ENCODE measurements around the gene SMAD6. TPM values are rescaled to one million over a fixed set of nuclear protein-coding genes. Genes with fewer than 3 reads are reported as not detected.

Gene SMAD6
- total and polyA plus RNA-seq, 9 donors = 3.8 to 20.3 (median 13.9) TPM

DNA sequence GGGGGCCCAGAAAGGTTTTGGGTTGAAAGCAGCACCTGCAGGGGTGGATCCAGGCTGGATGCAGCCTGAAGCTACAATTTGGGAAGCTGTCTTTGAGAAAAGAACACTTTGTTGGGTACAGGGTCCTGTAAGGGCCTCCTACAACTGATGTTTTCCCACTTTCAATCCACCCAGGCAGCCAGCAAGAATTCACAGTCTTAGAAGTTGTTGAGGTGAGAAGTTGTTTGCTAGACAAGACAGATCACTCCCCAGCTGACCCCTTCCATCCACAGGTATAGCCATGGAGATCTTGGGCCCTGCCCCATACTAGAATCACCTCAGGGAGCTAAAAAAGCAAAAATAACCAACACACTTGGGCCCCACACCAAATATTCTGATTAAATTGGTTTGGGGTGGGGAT is 10.3 kb upstream of the SMAD6 start:
- Histone ChIP-seq H3K27me3 (no peaks in the 10 kb centered on the region), H3K36me3 (no peaks in the 10 kb centered on the region), H3K27ac (no peak overlapping the region), H3K9me3 (no peaks in the 10 kb centered on the region), H3K4me1 (ENCODE audit: insufficient read depth) (no peaks in the 10 kb centered on the region), H3K4me3 (no peak overlapping the region)
- DNase-seq = no peak
- intact Hi-C loops (cut with DNase I) = no loop called here
- TF ChIP-seq EP300 (IDR thresholded peaks at IDR 0.05) = no peak
- TF ChIP-seq, protein P1, sequence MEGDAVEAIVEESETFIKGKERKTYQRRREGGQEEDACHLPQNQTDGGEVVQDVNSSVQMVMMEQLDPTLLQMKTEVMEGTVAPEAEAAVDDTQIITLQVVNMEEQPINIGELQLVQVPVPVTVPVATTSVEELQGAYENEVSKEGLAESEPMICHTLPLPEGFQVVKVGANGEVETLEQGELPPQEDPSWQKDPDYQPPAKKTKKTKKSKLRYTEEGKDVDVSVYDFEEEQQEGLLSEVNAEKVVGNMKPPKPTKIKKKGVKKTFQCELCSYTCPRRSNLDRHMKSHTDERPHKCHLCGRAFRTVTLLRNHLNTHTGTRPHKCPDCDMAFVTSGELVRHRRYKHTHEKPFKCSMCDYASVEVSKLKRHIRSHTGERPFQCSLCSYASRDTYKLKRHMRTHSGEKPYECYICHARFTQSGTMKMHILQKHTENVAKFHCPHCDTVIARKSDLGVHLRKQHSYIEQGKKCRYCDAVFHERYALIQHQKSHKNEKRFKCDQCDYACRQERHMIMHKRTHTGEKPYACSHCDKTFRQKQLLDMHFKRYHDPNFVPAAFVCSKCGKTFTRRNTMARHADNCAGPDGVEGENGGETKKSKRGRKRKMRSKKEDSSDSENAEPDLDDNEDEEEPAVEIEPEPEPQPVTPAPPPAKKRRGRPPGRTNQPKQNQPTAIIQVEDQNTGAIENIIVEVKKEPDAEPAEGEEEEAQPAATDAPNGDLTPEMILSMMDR (IDR thresholded peaks at IDR 0.05) = no peak
- no peak for TF ChIP-seq POLR2A (IDR thresholded peaks at IDR 0.05)

GRCh38 chr15:66692391-66692790 is 9.6 kb upstream of the SMAD6 start:
- TF ChIP-seq, protein P1 (IDR thresholded peaks at IDR 0.05) = no peak
- H3K27ac ChIP-seq = no peak overlapping the region
- H3K27me3 ChIP-seq = no peaks in the 10 kb centered on the region
- H3K9me3 ChIP-seq = no peaks in the 10 kb centered on the region
- intact Hi-C loops (cut with DNase I) = no loop called here
- DNase-seq = no peak
- no peaks in the 10 kb centered on the region for H3K36me3 ChIP-seq
- no peak overlapping the region for H3K4me3 ChIP-seq
- WGBS, 3 donors = 58 to 66% (median 64%) methylated on average over 3 of the region's 3 CpGs
- H3K4me1 ChIP-seq (ENCODE audit: insufficient read depth) = no peaks in the 10 kb centered on the region

DNA sequence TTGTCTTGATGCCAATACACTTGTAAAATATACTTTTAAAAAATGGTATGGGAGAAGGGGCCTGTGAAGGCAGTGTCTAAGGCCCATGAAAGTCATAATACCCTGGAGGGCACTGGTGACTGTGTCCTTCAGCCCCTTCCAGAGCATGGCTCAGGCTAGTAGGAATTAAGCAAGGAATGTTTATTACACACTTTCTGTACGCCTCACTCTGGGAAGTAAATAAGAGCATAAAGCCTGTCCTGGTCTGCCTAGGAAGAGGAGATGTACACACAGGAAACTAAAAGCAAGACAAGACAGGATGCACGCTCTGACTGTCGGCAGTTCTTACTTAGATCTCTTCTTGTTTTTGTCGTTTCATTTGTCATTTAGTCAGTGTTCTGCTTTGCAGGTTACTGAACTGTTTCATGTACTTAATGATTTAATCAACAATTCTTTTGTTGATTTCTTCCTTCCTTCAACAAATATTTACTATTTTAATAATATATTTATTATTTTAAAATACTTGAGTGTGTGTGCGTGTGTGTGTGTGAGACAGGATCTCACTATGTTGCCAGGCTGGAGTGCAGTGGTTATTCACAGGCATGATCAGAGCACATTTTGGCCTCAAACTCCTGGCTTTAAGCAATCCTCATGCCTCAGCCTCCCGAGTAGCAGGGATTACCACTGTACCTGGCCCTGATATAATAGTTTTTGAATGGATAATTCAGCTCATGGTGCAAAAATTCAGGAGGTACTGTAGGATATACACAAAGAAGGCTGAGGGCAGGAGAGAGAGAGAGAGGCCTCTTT is 9.0 kb upstream of the SMAD6 start:
- intact Hi-C loops (cut with DNase I) = no loop called here
- Histone ChIP-seq H3K36me3 (no peaks in the 10 kb centered on the region), H3K27ac (no peak overlapping the region), H3K27me3 (no peaks in the 10 kb centered on the region), H3K4me3 (no peak overlapping the region), H3K9me3 (no peaks in the 10 kb centered on the region), H3K4me1 (ENCODE audit: insufficient read depth) (no peaks in the 10 kb centered on the region)
- TF ChIP-seq, protein P1 (IDR thresholded peaks at IDR 0.05) = no peak
- TF ChIP-seq EP300 (IDR thresholded peaks at IDR 0.05) (no peak), POLR2A (IDR thresholded peaks at IDR 0.05) (no peak)
- no peak for DNase-seq
- WGBS, 3 donors = 72 to 81% (median 75%) methylated on average over 6 of the region's 6 CpGs

DNA sequence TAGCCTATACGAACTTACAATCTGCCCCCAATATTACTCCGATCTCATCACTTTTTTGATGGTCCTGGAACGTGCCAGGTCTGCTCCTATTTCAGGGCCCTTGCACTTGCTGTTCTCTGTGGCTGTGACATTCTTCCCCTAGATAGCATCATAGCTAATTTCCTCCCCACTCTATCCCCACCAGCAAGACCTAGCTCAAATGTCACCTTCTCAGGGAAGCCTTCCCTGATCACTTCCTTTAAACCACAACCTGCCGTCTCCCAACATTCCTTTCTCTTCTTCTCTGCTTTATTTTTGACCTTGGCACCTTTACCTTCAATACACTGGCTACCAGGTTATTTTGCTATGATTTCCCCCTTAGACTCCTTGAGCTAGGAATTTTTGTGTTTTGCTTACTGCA is 5.3 kb upstream of the SMAD6 start:
- H3K9me3 ChIP-seq = no peaks in the 10 kb centered on the region
- 86 to 90% (median 88%) methylated on average over 4 of the region's 4 CpGs for WGBS, 3 donors

More for the DNA sequence above, 5.3 kb upstream of the SMAD6 start:
- Histone ChIP-seq H3K27ac (no peak overlapping the region), H3K4me1 (ENCODE audit: insufficient read depth) (no peaks in the 10 kb centered on the region), H3K4me3 (no peak overlapping the region), H3K36me3 (no peaks in the 10 kb centered on the region), H3K27me3 (no peaks in the 10 kb centered on the region)
- intact Hi-C loops (cut with DNase I) = no loop called here
- TF ChIP-seq POLR2A (IDR thresholded peaks at IDR 0.05) (no peak), EP300 (IDR thresholded peaks at IDR 0.05) (no peak)
- TF ChIP-seq, protein P1 (IDR thresholded peaks at IDR 0.05) = no peak
- no peak for DNase-seq
